Measurements from ENCODE around the gene NFYB. TPM values are rescaled to one million over a fixed set of nuclear protein-coding genes. Genes with fewer than 3 reads are reported as not detected.
A peak's percentile ranks its signal among the peaks of the same experiment; 100 is the strongest.

NFYB gene
- 8.1 and 28.6 TPM in 2 replicates for total RNA-seq (2011; cell fraction: chromatin; rRNA removed; ENCODE audit: low replicate concordance)
- total RNA-seq (2011; cell fraction: nucleolus; rRNA removed), result 4.5 and 6.7 TPM in 2 replicates
- total RNA-seq (2011; cell fraction: nucleoplasm; rRNA removed), result 10.3 and 18.2 TPM in 2 replicates
- total RNA-seq (2014; rRNA removed) (12.1 and 14.5 TPM in 2 replicates), total RNA-seq (2014; rRNA removed; fragmentation: Illumina TruSeq; extraction: Trizol) (37.2 and 39.5 TPM in 2 replicates), total RNA-seq (2015; rRNA removed; fragmentation: Illumina TruSeq; extraction: Trizol) (22.6 and 24.5 TPM in 2 replicates), total RNA-seq (2021) (17.8 and 19.4 TPM in 2 replicates), polyA plus RNA-seq (2011; rRNA removed) (27.0 and 41.2 TPM in 2 replicates), polyA plus RNA-seq (2014; fragmentation: Illumina TruSeq; extraction: Trizol) (29.7 and 32.3 TPM in 2 replicates), polyA plus RNA-seq (2014; fragmentation: Nextera tagmentation; extraction: Ambion mirVana) (10 to 100 TPM; 47.4 to 51.5 TPM), polyA plus RNA-seq (2014; rRNA removed) (25.0 and 27.8 TPM in 2 replicates), polyA minus RNA-seq (2011; rRNA and poly(A)+ RNA removed) (33.7 and 34.1 TPM in 2 replicates), Bru-seq, nascent RNA (percentile 79 among the genes with signal in this experiment), BruChase-seq, experiment 1, labeled RNA remaining after a 2-hour chase (percentile 79 among the genes with signal in this experiment), BruChase-seq, experiment 2, labeled RNA remaining after a 6-hour chase (percentile 82 among the genes with signal in this experiment)
- polyA plus RNA-seq (2011; cell fraction: cytosol; rRNA removed), result 7.6 and 10.3 TPM in 2 replicates
- 10.5 and 14.1 TPM in 2 replicates for polyA plus RNA-seq (2011; cell fraction: nucleus; rRNA removed)
- polyA plus RNA-seq (2012), result 19.7 and 27.8 TPM in 2 replicates
- 12.7 and 13.1 TPM in 2 replicates for polyA minus RNA-seq (2011; cell fraction: cytosol; rRNA and poly(A)+ RNA removed)
- 8.6 and 13.9 TPM in 2 replicates for polyA minus RNA-seq (2011; cell fraction: nucleus; rRNA and poly(A)+ RNA removed)
- long read RNA-seq, experiment 1, transcript NFYB-201 (8 exons, 3,512 nt), result major isoform, 71 of 112 reads
- long read RNA-seq, experiment 1, transcript NFYB-205 (8 exons, 1,727 nt), result minor isoform, 13 of 112 reads
- long read RNA-seq, experiment 1, partial matches to known transcripts, result 8 of 112 reads
- long read RNA-seq, experiment 1, other reads (novel, unspliced or antisense), result 20 of 112 reads
- long read RNA-seq, experiment 2, transcript NFYB-201 (8 exons, 3,512 nt), result major isoform, 9 of 25 reads
- long read RNA-seq, experiment 2, partial matches to known transcripts, result 2 of 25 reads
- long read RNA-seq, experiment 2, other reads (novel, unspliced or antisense), result 12 of 25 reads
- long read RNA-seq, experiment 3, transcript NFYB-201 (8 exons, 3,512 nt), result major isoform, 35 of 43 reads
- long read RNA-seq, experiment 3, partial matches to known transcripts, result 2 of 43 reads
- long read RNA-seq, experiment 3, other reads (novel, unspliced or antisense), result 6 of 43 reads

DNA sequence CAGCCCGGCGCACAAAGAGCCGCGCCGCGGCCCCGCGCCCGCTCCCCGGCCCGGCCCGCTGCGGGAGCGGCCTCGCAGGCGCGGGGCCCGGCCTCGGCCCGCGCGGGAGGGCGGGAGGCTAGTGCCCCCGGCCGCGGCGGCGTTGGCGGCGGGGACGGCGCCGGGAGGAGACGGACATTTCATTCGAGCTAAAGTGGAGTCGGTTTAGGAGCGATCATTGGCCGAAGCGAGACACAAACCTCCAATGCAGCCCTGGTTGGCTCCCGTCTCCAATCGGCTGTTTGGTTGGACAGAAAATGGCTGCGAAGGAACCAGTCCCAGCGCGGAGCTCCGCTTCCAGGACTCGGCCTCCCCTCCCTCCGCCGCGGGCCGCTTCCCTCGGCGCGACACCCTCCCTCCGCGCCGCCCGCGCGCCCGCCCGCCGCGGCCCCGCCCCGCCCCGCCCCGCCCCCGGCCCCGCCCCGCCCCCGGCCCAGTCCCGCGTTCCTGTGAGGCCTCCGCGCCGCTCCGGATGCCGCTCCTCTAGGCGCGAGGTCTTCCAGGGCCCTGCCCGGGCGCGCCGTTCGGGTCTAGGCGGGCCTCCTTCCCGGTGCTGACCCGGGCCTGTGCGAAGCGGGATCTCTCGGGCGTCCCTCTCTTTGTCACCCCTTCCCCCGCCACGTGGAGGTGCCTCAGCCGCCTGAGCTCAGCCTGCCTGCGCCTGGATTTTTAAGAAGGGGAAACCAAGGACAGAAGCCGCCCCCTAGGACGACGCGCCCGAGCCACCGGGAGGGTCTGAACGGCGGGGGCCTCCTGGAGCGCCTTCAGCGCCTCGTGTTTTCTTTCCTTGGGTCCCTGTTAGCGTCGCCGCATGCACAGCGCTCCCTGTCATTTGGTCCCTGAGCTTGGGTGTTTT is at the start of gene NFYB:
Gene NFYB (minus strand): TSS at position 309 of the 895 bp plus-strand sequence. CDS start 2,757 bp downstream, outside the sequence.
- H3K4me1 ChIP-seq (replicated peaks in 1 of 2; ENCODE audit: control insufficient read depth in 2 of 2, insufficient read depth in 2 of 2, low read length in 2 of 2), result peaks cover 12 to 19% of the 10 kb centered on the region in 2 experiments
- ChIA-PET POLR2A (interaction anchor here (0.5 to 1.7 kb wide), 21 partner anchors 9 to 999 kb away, joined by 3 to 9 read pairs (median 4); no protein-coding TSS in a partner anchor), CTCF (ENCODE audit: low intra/inter-chr PET ratio) (interaction anchor here (1.1 kb wide), 1 partner anchor 505 kb away, joined by 3 read pairs; no protein-coding TSS in a partner anchor)
- no peaks in the 10 kb centered on the region for H3K9me1 ChIP-seq (ENCODE audit: control insufficient read depth, insufficient read depth, low read length)
- H3K27me3 ChIP-seq (ENCODE audit: control insufficient read depth in 2 of 2, insufficient read depth in 2 of 2, low read length in 2 of 2), result no peaks in the 10 kb centered on the region; a peak in 1 of 5 replicates
- H3K9ac ChIP-seq (ENCODE audit: insufficient read depth in 1 of 2, low read depth in 2 of 2, low read length in 2 of 2), result peak within 1 kb of the TSS; percentile 89 to 94
- peak within 1 kb of the TSS; percentile 87 for H2AFZ ChIP-seq (ENCODE audit: low read depth, low read length)
- 4% methylated on average over 56 of the region's 111 CpGs for WGBS (ENCODE audit: insufficient coverage, low coverage, missing lambda C conversion rate)
- DNase-seq (ENCODE audit: extremely low read depth in 1 of 4, low spot score in 3 of 4) (peak; percentile 93 to 96 (median 94)), FAIRE-seq (peak; percentile 89), ATAC-seq (peak; percentile 93)
- in situ Hi-C loops (cut with MboI), result no loop called here
- peak within 1 kb of the TSS; percentile 69 for H3K4me3 ChIP-seq
- intact Hi-C loops (cut with micrococcal nuclease), result loop anchor here (2.0 kb wide), 1 partner anchor 35 kb away; no protein-coding TSS in a partner anchor
- H3K27ac ChIP-seq (ENCODE audit: extremely low read depth, low read depth, low read length), result peak within 1 kb of the TSS; percentile 89
- peaks cover 29% of the 10 kb centered on the region for H3K79me2 ChIP-seq (ENCODE audit: control insufficient read depth, insufficient read depth, low read length)
- H3K4me2 ChIP-seq (ENCODE audit: insufficient read depth, low read length), result peak within 1 kb of the TSS; percentile 90
- no peaks in the 10 kb centered on the region for H3K9me3 ChIP-seq (replicated peaks; ENCODE audit: control insufficient read depth, insufficient read depth, low read depth, low read length)
- TSS peak; percentile 95 for BruUV-seq (replicated peaks)
- peaks cover 21% of the 10 kb centered on the region; the same call in 2 of the 3 replicates for H3K36me3 ChIP-seq (ENCODE audit: control insufficient read depth, insufficient read depth, low read length)
- H4K20me1 ChIP-seq (replicated peaks; ENCODE audit: control insufficient read depth, insufficient read depth, low read length), result no peaks in the 10 kb centered on the region
- TF ChIP-seq DDX20 (tag; IDR thresholded peaks at IDR 0.05; ENCODE audit: low read depth), result no peak
- TF ChIP-seq PHF8 (IDR thresholded peaks at IDR 0.05; ENCODE audit: borderline replicate concordance, low read length), result peak; percentile 75; the same call in 1 of the 2 replicates
- TF ChIP-seq, protein P1, sequence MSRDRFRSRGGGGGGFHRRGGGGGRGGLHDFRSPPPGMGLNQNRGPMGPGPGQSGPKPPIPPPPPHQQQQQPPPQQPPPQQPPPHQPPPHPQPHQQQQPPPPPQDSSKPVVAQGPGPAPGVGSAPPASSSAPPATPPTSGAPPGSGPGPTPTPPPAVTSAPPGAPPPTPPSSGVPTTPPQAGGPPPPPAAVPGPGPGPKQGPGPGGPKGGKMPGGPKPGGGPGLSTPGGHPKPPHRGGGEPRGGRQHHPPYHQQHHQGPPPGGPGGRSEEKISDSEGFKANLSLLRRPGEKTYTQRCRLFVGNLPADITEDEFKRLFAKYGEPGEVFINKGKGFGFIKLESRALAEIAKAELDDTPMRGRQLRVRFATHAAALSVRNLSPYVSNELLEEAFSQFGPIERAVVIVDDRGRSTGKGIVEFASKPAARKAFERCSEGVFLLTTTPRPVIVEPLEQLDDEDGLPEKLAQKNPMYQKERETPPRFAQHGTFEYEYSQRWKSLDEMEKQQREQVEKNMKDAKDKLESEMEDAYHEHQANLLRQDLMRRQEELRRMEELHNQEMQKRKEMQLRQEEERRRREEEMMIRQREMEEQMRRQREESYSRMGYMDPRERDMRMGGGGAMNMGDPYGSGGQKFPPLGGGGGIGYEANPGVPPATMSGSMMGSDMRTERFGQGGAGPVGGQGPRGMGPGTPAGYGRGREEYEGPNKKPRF (IDR thresholded peaks at IDR 0.05; ENCODE audit: low read depth, low read length), result no peak
- peak; percentile 34 for TF ChIP-seq RBM25 (IDR thresholded peaks at IDR 0.05; ENCODE audit: low read depth, low read length, severe bottlenecking)
- TF ChIP-seq TBP (optimal IDR thresholded peaks at IDR 0.05; ENCODE audit: low read depth, low read length), result peak; percentile 86
- TF ChIP-seq ZBED1 (IDR thresholded peaks at IDR 0.05), result no peak
- no peak for TF ChIP-seq ELF2 (CRISPR knock-in tag; IDR thresholded peaks at IDR 0.05)
- TF ChIP-seq, protein P2, sequence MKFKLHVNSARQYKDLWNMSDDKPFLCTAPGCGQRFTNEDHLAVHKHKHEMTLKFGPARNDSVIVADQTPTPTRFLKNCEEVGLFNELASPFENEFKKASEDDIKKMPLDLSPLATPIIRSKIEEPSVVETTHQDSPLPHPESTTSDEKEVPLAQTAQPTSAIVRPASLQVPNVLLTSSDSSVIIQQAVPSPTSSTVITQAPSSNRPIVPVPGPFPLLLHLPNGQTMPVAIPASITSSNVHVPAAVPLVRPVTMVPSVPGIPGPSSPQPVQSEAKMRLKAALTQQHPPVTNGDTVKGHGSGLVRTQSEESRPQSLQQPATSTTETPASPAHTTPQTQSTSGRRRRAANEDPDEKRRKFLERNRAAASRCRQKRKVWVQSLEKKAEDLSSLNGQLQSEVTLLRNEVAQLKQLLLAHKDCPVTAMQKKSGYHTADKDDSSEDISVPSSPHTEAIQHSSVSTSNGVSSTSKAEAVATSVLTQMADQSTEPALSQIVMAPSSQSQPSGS (CRISPR knock-in tag; IDR thresholded peaks at IDR 0.05), result no peak
- TF ChIP-seq BCOR (IDR thresholded peaks at IDR 0.05), result no peak
- no peak for TF ChIP-seq ZNF274 (IDR thresholded peaks at IDR 0.05; ENCODE audit: borderline replicate concordance, low read depth, low read length)
- no peak for TF ChIP-seq FOXP1 (CRISPR knock-in tag; IDR thresholded peaks at IDR 0.05)
- TF ChIP-seq RBM39 (optimal IDR thresholded peaks at IDR 0.05; ENCODE audit: low read depth, low read length), result no peak

Measured in K562 (cell line).